ENCODE results near the gene COX4I1. TPM values are rescaled to one million over a fixed set of nuclear protein-coding genes. Genes with fewer than 3 reads are reported as not detected.

Gene COX4I1
- total and polyA plus RNA-seq, 10 of the 15 experiments (the other 5 are each of a cell fraction or from before 2014, with no cell fraction given): 480 to 1,889 (median 872) TPM

- Histone ChIP-seq H3K4me3 (no peak overlapping the region), H3K79me2 (ENCODE audit: control insufficient read depth, insufficient read depth, low read length) (no peaks in the 10 kb centered on the region), H3K4me1 (ENCODE audit: control insufficient read depth, insufficient read depth, low read length) (no peaks in the 10 kb centered on the region; the same call in 1 of the 2 replicates), H3K27me3 (replicated peaks in 1 of 2; ENCODE audit: control insufficient read depth in 2 of 2, insufficient read depth in 2 of 2, low read length in 1 of 2) (no peaks in the 10 kb centered on the region), H3K4me2 (ENCODE audit: control insufficient read depth, insufficient read depth) (no peak overlapping the region), H4K20me1 (ENCODE audit: control insufficient read depth, insufficient read depth) (no peaks in the 10 kb centered on the region), H3K27ac (ENCODE audit: control insufficient read depth, insufficient read depth) (no peak overlapping the region), H3K36me3 (ENCODE audit: control insufficient read depth in 2 of 2, insufficient read depth in 2 of 2, low read length in 1 of 2) (no peaks in the 10 kb centered on the region), H2AFZ (ENCODE audit: control insufficient read depth, low read depth, low read length) (no peak overlapping the region), H3K9me3 (replicated peaks; ENCODE audit: control insufficient read depth, insufficient read depth, low read length) (no peaks in the 10 kb centered on the region; the same call in 2 of the 3 replicates), H3K9ac (ENCODE audit: control insufficient read depth, insufficient read depth, low read length) (no peak overlapping the region)
- no peak for DNase-seq (ENCODE audit: low read depth, low spot score)
- intact Hi-C loops (cut with micrococcal nuclease; ENCODE audit: unreplicated experiment) (no loop called here), in situ Hi-C loops (cut with MboI) (no loop called here)
- SMC1A ChIA-PET (ENCODE audit: uncharacterized antibody, unreplicated experiment): no interaction called here
- POLR2A ChIA-PET: no interaction called here
- ATAC-seq: no peak
- FAIRE-seq: no peak
- CTCF ChIA-PET: interaction anchor here (0.6 kb wide), 1 partner anchor 409 kb away, joined by 3 read pairs; no protein-coding TSS in a partner anchor
- RAD21 ChIA-PET (ENCODE audit: unreplicated experiment): interaction anchor here (0.9 kb wide), 1 partner anchor 59 kb away, joined by 4 read pairs; no protein-coding TSS in a partner anchor
- TF ChIP-seq ZBTB4 (CRISPR knock-in tag; IDR thresholded peaks at IDR 0.05) (no peak), NBN (IDR thresholded peaks at IDR 0.05) (no peak), E2F4 (IDR thresholded peaks at IDR 0.05; ENCODE audit: low read depth, low read length) (no peak), HDGF (IDR thresholded peaks at IDR 0.05) (no peak), MAX (IDR thresholded peaks at IDR 0.05; ENCODE audit: low read depth, low read length) (no peak), CREB1 (IDR thresholded peaks at IDR 0.05; ENCODE audit: low read depth) (no peak), RUNX3 (IDR thresholded peaks at IDR 0.05; ENCODE audit: low read length) (no peak), SMARCA5 (IDR thresholded peaks at IDR 0.05) (no peak), NKRF (conservative IDR thresholded peaks at IDR 0.05) (no peak)
- no TSS peak for BruUV-seq (replicated peaks)
Measured at GRCh38 chr16:85844169-85844481, 44.6 kb downstream of the COX4I1 start.

Data from GM12878 (cell line).